Left colon (tissue), 2 donors: ENCODE measurements around the gene CAPSL. TPM values are rescaled to one million over a fixed set of nuclear protein-coding genes. Genes with fewer than 3 reads are reported as not detected.
"Not testable (repeated sequence)": the region's sequence is repeated elsewhere in the genome, so short reads cannot be mapped to it uniquely, and the experiment has no call there.

Experiments
- ATAC-seq: fragments of 200-7000 bp; cut with Tn5 transposase; one replicate; pipeline ENCODE4 v1.9.1; 2020; ENCODE audit warnings: mild to moderate bottlenecking, moderate library complexity
- DNase-seq, 2 donors: peaks; one replicate each; pipeline ENCODE4 v3.0.0-alpha.2; 2020
- intact Hi-C, 2 donors: fragments of 100-400 bp; cut with DNase I in 1 of 2; cut with micrococcal nuclease in 1 of 2; formaldehyde crosslinking; loops; one replicate each; pipeline versions ENCODE4 v1.11.2 to v1.14.0; 2022; cut with DNase I, micrococcal nuclease
- long read RNA-seq: library from polyadenylated mRNA; unstranded; transcript quantifications from one replicate; pipeline ENCODE4 v2.0.0, GENCODE V29; 2021
- total RNA-seq, 2 donors: library from RNA; stranded (reverse); fragmentation: NEBNext Ultra II Directional; extraction: Animal tissue kit (Norgen Biotek cat#: 25700); gene quantifications; one replicate each; pipeline ENCODE4 v1.2.1, GENCODE V29; 2021
- donor health status: DM: no; HTN: no; CAD: no.
- donor health status: DM: yes; HTN: yes; CAD: no.

CAPSL gene
- total RNA-seq: not detected
- long read RNA-seq: 0 reads

- intact Hi-C loops: no loop called here
- DNase-seq: no peak
- peak; percentile 37 for ATAC-seq
Measured at GRCh38 chr5:35938568-35939227, at the start of gene CAPSL. CAPSL (minus strand) TSS chr5:35938622; CDS start chr5:35921120, 17,502 bp downstream.

- ATAC-seq (no peak), DNase-seq (no peak)
- intact Hi-C loops: no loop called here
Measured at GRCh38 chr5:35987776-35988175, 49.4 kb upstream of the CAPSL start.

GRCh38 chr5:35979715-35980114 is 41.3 kb upstream of the CAPSL start:
- DNase-seq (no peak), ATAC-seq (no peak)
- intact Hi-C loops: no loop called here

- DNase-seq, ATAC-seq, intact Hi-C loops: not testable (repeated sequence)
Measured at GRCh38 chr5:35976859-35977258, 38.4 kb upstream of the CAPSL start.

GRCh38 chr5:35974570-35974969 is 36.1 kb upstream of the CAPSL start:
- intact Hi-C loops: no loop called here
- ATAC-seq (no peak), DNase-seq (no peak)

- ATAC-seq (no peak), DNase-seq (no peak)
- intact Hi-C loops: no loop called here
Measured at GRCh38 chr5:35971878-35972210, 33.4 kb upstream of the CAPSL start.

- ATAC-seq: no peak
- intact Hi-C loops: no loop called here
Measured at GRCh38 chr5:35971186-35971877, 32.9 kb upstream of the CAPSL start.

GRCh38 chr5:35963381-35963843 is 25.0 kb upstream of the CAPSL start:
- ATAC-seq (peak; percentile 33), DNase-seq (peak in 1 of 2 donors; percentile 15)

More at GRCh38 chr5:35971186-35971877, 32.9 kb upstream of the CAPSL start:
- DNase-seq: no peak

GRCh38 chr5:35960328-35960727 is 21.9 kb upstream of the CAPSL start:
- DNase-seq: no peak
- no peak for ATAC-seq
- intact Hi-C loops: no loop called here

More at GRCh38 chr5:35963381-35963843, 25.0 kb upstream of the CAPSL start:
- intact Hi-C loops: no loop called here

GRCh38 chr5:35956429-35956828 is 18.0 kb upstream of the CAPSL start:
- intact Hi-C loops: no loop called here
- DNase-seq: no peak
- ATAC-seq: no peak

- no peak for ATAC-seq
- intact Hi-C loops: no loop called here
- DNase-seq: no peak
Measured at GRCh38 chr5:35954175-35954574, 15.8 kb upstream of the CAPSL start.

- DNase-seq: no peak
- no peak for ATAC-seq
- intact Hi-C loops: no loop called here
Measured at GRCh38 chr5:35947085-35947484, 8.7 kb upstream of the CAPSL start.

GRCh38 chr5:35939639-35940038 is 1.2 kb upstream of the CAPSL start:
- DNase-seq: no peak
- ATAC-seq: no peak

GRCh38 chr5:35926389-35927051 is 11.9 kb downstream of the CAPSL start:
- ATAC-seq: peak; percentile 70
- peak in 1 of 2 donors; percentile 39 for DNase-seq
- intact Hi-C loops: loop anchor here in 1 of 2 donors (10.0 kb wide), 1 partner anchor 842 kb away; no protein-coding TSS in a partner anchor

More at GRCh38 chr5:35939639-35940038, 1.2 kb upstream of the CAPSL start:
- intact Hi-C loops: no loop called here

GRCh38 chr5:35924950-35925722 is 13.3 kb downstream of the CAPSL start:
- intact Hi-C loops: loop anchor here in 1 of 2 donors (5.0 to 10.0 kb wide), 2 partner anchors 148 to 840 kb away; no protein-coding TSS in a partner anchor
- DNase-seq (peak; percentile 37 to 66), ATAC-seq (peak; percentile 91)

GRCh38 chr5:35924122-35924949 is 14.1 kb downstream of the CAPSL start:
- ATAC-seq: no peak
- DNase-seq: no peak
- intact Hi-C loops: loop anchor here in 1 of 2 donors (5.0 to 10.0 kb wide), 2 partner anchors 147 to 840 kb away; no protein-coding TSS in a partner anchor

- ATAC-seq (no peak), DNase-seq (no peak)
- intact Hi-C loops: loop anchor here in 1 of 2 donors (5.0 to 10.0 kb wide), 2 partner anchors 145 to 838 kb away; no protein-coding TSS in a partner anchor
Measured at GRCh38 chr5:35922468-35922867, 16.0 kb downstream of the CAPSL start.

- intact Hi-C loops: loop anchor here in 1 of 2 donors (5.0 to 10.0 kb wide), 2 partner anchors 145 to 837 kb away; no protein-coding TSS in a partner anchor
- no peak for DNase-seq
- no peak for ATAC-seq
Measured at GRCh38 chr5:35921930-35922329, 16.5 kb downstream of the CAPSL start.
